HepG2 (cell line): ENCODE data around the gene PPM1E. TPM values are rescaled to one million over a fixed set of nuclear protein-coding genes. Genes with fewer than 3 reads are reported as not detected.
A peak's percentile ranks its signal among the peaks of the same experiment; 100 is the strongest.

ENCODE experiments used
- ATAC-seq: fragments of 200-7000 bp; cut with Tn5 transposase; 3 replicates; pipeline ENCODE4 v1.9.1; 2020; ENCODE audit warnings: mild to moderate bottlenecking, moderate library complexity
- BruUV-seq: library from RNA; stranded (reverse); fragments of 400-500 nt; replicated peaks from 2 replicates; lab custom pipeline; 2021; lab: Mats Ljungman, UMichigan
- CTCF ChIA-PET: fragments of 300-600 bp; formaldehyde crosslinking; extraction: SDS; loops from one replicate; lab custom pipeline; 2021; ENCODE audit warnings: low total read pairs, inconsistent platforms, low intra/inter-chr PET ratio; lab: Yijun Ruan, JAX
- POLR2A ChIA-PET: fragments of 350-600 bp; sonication (Branson Sonifier 250); formaldehyde crosslinking; loops from one replicate; lab custom pipeline; 2020; ENCODE audit warnings: antibody characterized with exemption, inconsistent platforms; lab: Yijun Ruan, JAX
- DNase-seq: peaks from one replicate; pipeline ENCODE4 v3.0.0-alpha.2; 2015; ENCODE audit warnings: low spot score
- FAIRE-seq: peaks from 3 replicates; lab custom pipeline; 2011; peaks lifted over from hg19 to GRCh38; lab: Jason Lieb, UNC
- H2AFZ ChIP-seq: one replicate; pipeline ENCODE4 v1.6.1; 2011; ENCODE audit warnings: low read length, inconsistent platforms
- H3K27ac ChIP-seq: fragments of 300-600 bp; 3 replicates; pipeline ENCODE4 v1.8.0; 2011; ENCODE audit warnings: mixed run types, mild to moderate bottlenecking, mixed read lengths, low read length, inconsistent platforms; ENCODE audit not compliant: insufficient read depth; ENCODE audit errors: extremely low read length
- H3K27me3 ChIP-seq, 2 experiments: fragments of 200-600 bp in 1 of 2; 2 replicates in 1 of 2; 3 replicates in 1 of 2; pipeline versions ENCODE4 v1.6.0 to v1.8.0; 2011; ENCODE audit warnings: low read length in 2 of 2, mild to moderate bottlenecking in 2 of 2, moderate library complexity in 2 of 2, inconsistent platforms in 1 of 2; ENCODE audit not compliant: insufficient read depth in 2 of 2, control insufficient read depth in 1 of 2
- H3K36me3 ChIP-seq, 2 experiments: fragments of 200-600 bp in 1 of 2; replicated peaks in 1 of 2; 2 replicates in 1 of 2; 3 replicates in 1 of 2; pipeline versions ENCODE4 v1.5.1 to v1.8.0; 2011; ENCODE audit warnings: low read length in 2 of 2, inconsistent platforms in 1 of 2; ENCODE audit not compliant: insufficient read depth in 2 of 2, control insufficient read depth in 1 of 2
- H3K4me1 ChIP-seq: 2 replicates; pipeline ENCODE4 v1.5.1; 2012; ENCODE audit warnings: low read length, inconsistent platforms; ENCODE audit not compliant: insufficient read depth
- H3K4me2 ChIP-seq: 2 replicates; pipeline ENCODE4 v1.6.0; 2011; ENCODE audit warnings: low read depth, low read length, inconsistent platforms
- H3K4me3 ChIP-seq, 3 experiments: fragments of 200-600 bp in 1 of 3; sonication (generic), shearing (Covaris generic) in 1 of 3; replicated peaks in 1 of 3; 2 replicates each; pipeline ENCODE4 v1.5.1; 2011 to 2016; ENCODE audit warnings: low read length in 3 of 3, inconsistent platforms in 2 of 3, low read depth in 2 of 3, mild to moderate bottlenecking in 2 of 3, control low read depth in 1 of 3, mixed read lengths in 1 of 3; ENCODE audit not compliant: insufficient read depth in 1 of 3
- H3K79me2 ChIP-seq: one replicate; pipeline ENCODE4 v1.6.1; 2011; ENCODE audit warnings: low read length, inconsistent platforms; ENCODE audit not compliant: insufficient read depth
- H3K9ac ChIP-seq: 2 replicates; pipeline ENCODE4 v1.6.0; 2011; ENCODE audit warnings: mild to moderate bottlenecking, low read depth, low read length, inconsistent platforms; ENCODE audit not compliant: insufficient read depth
- H3K9me3 ChIP-seq: 2 replicates; pipeline ENCODE4 v1.5.1; 2012; ENCODE audit warnings: mild to moderate bottlenecking, low read length
- H4K20me1 ChIP-seq: 2 replicates; pipeline ENCODE4 v1.6.0; 2011; ENCODE audit warnings: inconsistent platforms, mild to moderate bottlenecking, low read length, moderate library complexity; ENCODE audit not compliant: insufficient read depth
- ARID2 ChIP-seq: sonication (generic); formaldehyde crosslinking; IDR thresholded peaks from 2 replicates; pipeline ENCODE4 v1.8.1; 2022; ENCODE audit warnings: mild to moderate bottlenecking, missing genetic modification reagents, borderline replicate concordance
- HOXA9 ChIP-seq: sonication (generic); formaldehyde crosslinking; IDR thresholded peaks from 2 replicates; pipeline ENCODE4 v1.8.1; 2022; ENCODE audit warnings: missing genetic modification reagents, mild to moderate bottlenecking, moderate library complexity, borderline replicate concordance
- PHF5A ChIP-seq: IDR thresholded peaks from one replicate; pipeline ENCODE4 v1.6.1; 2018; ENCODE audit warnings: low read depth, missing genetic modification reagents; ENCODE audit not compliant: unreplicated experiment
- RARG ChIP-seq: sonication (generic); formaldehyde crosslinking; IDR thresholded peaks from 2 replicates; pipeline ENCODE4 v1.4.0; 2020; ENCODE audit warnings: low read depth, mild to moderate bottlenecking, missing genetic modification reagents
- RNF2 ChIP-seq: fragments of 450-650 bp; conservative IDR thresholded peaks from 2 replicates; pipeline ENCODE4 v1.6.1; 2016; ENCODE audit warnings: low read depth
- SP4 ChIP-seq: sonication (generic); formaldehyde crosslinking; IDR thresholded peaks from 2 replicates; pipeline ENCODE4 v1.8.1; 2023; ENCODE audit warnings: mild to moderate bottlenecking, missing genetic modification reagents
- ZNF101 ChIP-seq: sonication (generic); formaldehyde crosslinking; IDR thresholded peaks from 2 replicates; pipeline ENCODE4 v1.4.0; 2020; ENCODE audit warnings: mild to moderate bottlenecking, low read depth, missing genetic modification reagents, borderline replicate concordance
- ZNF224 ChIP-seq: sonication (generic); formaldehyde crosslinking; IDR thresholded peaks from 2 replicates; pipeline ENCODE4 v1.5.0; 2020; ENCODE audit warnings: mild to moderate bottlenecking, missing genetic modification reagents
- ZNF614 ChIP-seq: IDR thresholded peaks from 2 replicates; pipeline ENCODE4 v1.6.1; 2018; ENCODE audit warnings: missing biosample characterization, missing genetic modification reagents, inconsistent platforms, borderline replicate concordance
- ZNF839 ChIP-seq: sonication (generic); formaldehyde crosslinking; IDR thresholded peaks from 2 replicates; pipeline ENCODE4 v1.4.0; 2020; ENCODE audit warnings: missing genetic modification reagents, mild to moderate bottlenecking, borderline replicate concordance
- WGBS: methylation state at CpG from one replicate; pipeline ENCODE4 v1.1.6; 2017; ENCODE audit warnings: low lambda C conversion rate; 5-methylcytosine and 5-hydroxymethylcytosine counted together
- in situ Hi-C: cut with HindIII; loops from 2 replicates; pipeline ENCODE4 v1.10.0; 2017; ENCODE audit warnings: low pct_unique_long_range_greater_than_20kb; ENCODE audit not compliant: extremely low pct_ligation_motif_present
- intact Hi-C: fragments of 100-400 bp; cut with micrococcal nuclease; formaldehyde crosslinking; loops from one replicate; pipeline ENCODE4 v1.10.0; 2022; ENCODE audit not compliant: unreplicated experiment
- polyA plus RNA-seq, 8 experiments: library from polyadenylated mRNA; depleted of rRNA in 3 of 8; stranded (reverse) in 7 of 8; unstranded in 1 of 8; fragments of >200 nt; fragmentation: Illumina TruSeq in 4 of 8; extraction: Trizol in 4 of 8; gene quantifications; 2 replicates each; pipeline versions ENCODE4 v1.2.1 to v1.2.3, GENCODE V29; 2011 to 2016; ENCODE audit warnings: low read depth in 4 of 8, missing spikeins in 1 of 8, mixed read lengths in 1 of 8; ENCODE audit not compliant: insufficient read depth in 1 of 8
- total RNA-seq, 5 experiments: library from RNA; depleted of rRNA; stranded (reverse); fragments of >200 nt; fragmentation: Illumina TruSeq; extraction: Trizol; gene quantifications; 2 replicates each; pipeline ENCODE4 v1.2.3, GENCODE V29; 2016; ENCODE audit warnings: low read depth in 1 of 5
- TF ChIP-seq, protein P1 (sequence below): sonication (generic); formaldehyde crosslinking; IDR thresholded peaks from 2 replicates; pipeline ENCODE4 v1.8.0; 2022; ENCODE audit warnings: missing genetic modification reagents, mild to moderate bottlenecking, inconsistent platforms, borderline replicate concordance
- TF ChIP-seq, protein P2 (sequence below): sonication (generic); formaldehyde crosslinking; IDR thresholded peaks from 2 replicates; pipeline ENCODE4 v1.4.0; 2020; ENCODE audit warnings: missing genetic modification reagents, low read depth, mild to moderate bottlenecking, borderline replicate concordance
- TF ChIP-seq, protein P3 (sequence below): sonication (generic); formaldehyde crosslinking; IDR thresholded peaks from 2 replicates; pipeline ENCODE4 v1.4.0; 2020; ENCODE audit warnings: missing genetic modification reagents, borderline replicate concordance

PPM1E gene
- total and polyA plus RNA-seq, 2 of the 13 experiments (the other 11 are each of a cell fraction or from before 2014, with no cell fraction given) = 0.15 TPM; not detected in 1

DNA sequence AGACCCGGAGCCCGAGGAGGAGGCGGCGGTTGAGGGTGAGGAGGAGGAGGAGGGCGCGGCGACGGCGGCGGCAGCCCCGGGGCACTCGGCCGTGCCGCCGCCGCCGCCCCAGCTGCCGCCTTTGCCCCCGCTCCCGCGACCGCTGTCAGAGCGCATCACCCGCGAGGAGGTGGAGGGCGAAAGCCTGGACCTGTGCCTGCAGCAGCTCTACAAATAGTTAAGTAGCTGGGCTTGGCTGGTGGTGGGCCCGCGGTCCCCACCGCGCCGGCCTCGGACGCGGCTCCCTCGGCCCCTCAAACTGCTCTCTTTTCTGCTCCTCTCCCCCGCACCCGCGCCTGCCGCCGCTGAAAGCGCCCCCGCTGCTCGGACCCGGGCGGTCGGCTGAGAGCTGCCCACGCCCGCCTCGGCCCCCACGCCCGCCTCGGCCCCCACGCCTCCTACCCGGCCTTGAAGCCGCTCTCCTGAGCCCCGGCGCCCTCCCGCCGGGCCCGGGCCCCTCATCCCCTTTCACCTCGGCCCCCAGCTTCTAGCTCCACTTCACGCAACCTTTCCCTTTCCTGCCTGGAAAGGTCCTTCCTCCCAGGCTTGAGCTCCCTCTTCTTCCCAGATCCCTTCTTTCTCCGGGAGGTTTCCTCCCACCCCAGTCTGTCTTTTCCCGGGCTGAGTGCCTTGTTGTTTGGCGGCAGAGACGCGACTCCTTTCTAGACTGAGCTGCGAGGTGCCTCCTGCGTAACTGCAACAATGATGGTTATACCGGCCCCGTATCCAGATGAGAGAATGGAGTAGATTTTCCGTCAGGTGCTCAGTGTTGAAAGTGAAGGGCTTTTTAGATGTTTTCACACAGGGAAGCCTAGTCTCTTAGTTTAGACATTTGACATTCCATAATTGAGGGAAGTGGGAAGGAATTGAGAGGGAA, 850 bp downstream of the PPM1E start:
- Histone ChIP-seq H3K9ac (peak overlapping the region; percentile 23; the same call in 1 of the 2 replicates), H3K27ac (no peak overlapping the region), H3K9me3 (no peaks in the 10 kb centered on the region), H4K20me1 (no peaks in the 10 kb centered on the region), H3K4me1 (peaks cover 10% of the 10 kb centered on the region), H3K27me3 (peaks cover 2 to 47% of the 10 kb centered on the region in 2 experiments; a peak in 4 of 5 replicates), H2AFZ (no peak overlapping the region), H3K4me3 (peak overlapping the region; percentile 62 to 83 (median 75)), H3K36me3 (no peaks in the 10 kb centered on the region), H3K79me2 (no peaks in the 10 kb centered on the region), H3K4me2 (peak overlapping the region; percentile 92)
- intact Hi-C loops (no loop called here), in situ Hi-C loops (no loop called here)
- ATAC-seq (peak; percentile 63), DNase-seq (no peak), FAIRE-seq (no peak)
- POLR2A ChIA-PET = no interaction called here
- 5% methylated on average over 29 of the region's 72 CpGs for WGBS
- CTCF ChIA-PET = no interaction called here
- no TSS peak for BruUV-seq
- TF ChIP-seq ARID2 (CRISPR knock-in tag) = 0 out of 2 replicates have a peak, but pooled peaks have one; percentile 40
- no peak for TF ChIP-seq PHF5A
- TF ChIP-seq, protein P1, sequence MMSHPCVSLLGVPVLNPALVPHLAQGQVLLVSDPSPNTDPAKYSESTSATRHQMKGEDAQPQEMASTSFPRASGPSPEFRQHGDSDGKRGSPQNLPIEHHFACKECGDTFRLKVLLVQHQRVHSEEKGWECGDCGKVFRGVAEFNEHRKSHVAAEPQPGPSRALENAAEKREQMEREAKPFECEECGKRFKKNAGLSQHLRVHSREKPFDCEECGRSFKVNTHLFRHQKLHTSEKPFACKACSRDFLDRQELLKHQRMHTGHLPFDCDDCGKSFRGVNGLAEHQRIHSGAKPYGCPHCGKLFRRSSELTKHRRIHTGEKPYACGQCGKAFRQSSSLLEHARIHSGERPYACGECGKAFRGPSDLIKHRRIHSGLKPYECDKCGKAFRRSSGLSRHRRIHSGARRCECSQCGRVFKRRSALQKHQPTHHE (CRISPR knock-in tag) = no peak
- no peak for TF ChIP-seq ZNF614
- no peak for TF ChIP-seq SP4
- no peak for TF ChIP-seq HOXA9 (CRISPR knock-in tag)
- no peak for TF ChIP-seq RARG
- TF ChIP-seq ZNF839 (CRISPR knock-in tag) = no peak
- TF ChIP-seq ZNF101 = no peak
- TF ChIP-seq, protein P2, sequence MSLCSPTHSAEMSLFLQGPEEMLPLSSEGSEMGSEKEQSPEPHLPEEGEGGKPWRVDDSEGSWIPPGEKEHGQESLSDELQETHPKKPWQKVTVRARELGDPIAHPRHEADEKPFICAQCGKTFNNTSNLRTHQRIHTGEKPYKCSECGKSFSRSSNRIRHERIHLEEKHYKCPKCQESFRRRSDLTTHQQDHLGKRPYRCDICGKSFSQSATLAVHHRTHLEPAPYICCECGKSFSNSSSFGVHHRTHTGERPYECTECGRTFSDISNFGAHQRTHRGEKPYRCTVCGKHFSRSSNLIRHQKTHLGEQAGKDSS (CRISPR knock-in tag) = no peak
- TF ChIP-seq, protein P3, sequence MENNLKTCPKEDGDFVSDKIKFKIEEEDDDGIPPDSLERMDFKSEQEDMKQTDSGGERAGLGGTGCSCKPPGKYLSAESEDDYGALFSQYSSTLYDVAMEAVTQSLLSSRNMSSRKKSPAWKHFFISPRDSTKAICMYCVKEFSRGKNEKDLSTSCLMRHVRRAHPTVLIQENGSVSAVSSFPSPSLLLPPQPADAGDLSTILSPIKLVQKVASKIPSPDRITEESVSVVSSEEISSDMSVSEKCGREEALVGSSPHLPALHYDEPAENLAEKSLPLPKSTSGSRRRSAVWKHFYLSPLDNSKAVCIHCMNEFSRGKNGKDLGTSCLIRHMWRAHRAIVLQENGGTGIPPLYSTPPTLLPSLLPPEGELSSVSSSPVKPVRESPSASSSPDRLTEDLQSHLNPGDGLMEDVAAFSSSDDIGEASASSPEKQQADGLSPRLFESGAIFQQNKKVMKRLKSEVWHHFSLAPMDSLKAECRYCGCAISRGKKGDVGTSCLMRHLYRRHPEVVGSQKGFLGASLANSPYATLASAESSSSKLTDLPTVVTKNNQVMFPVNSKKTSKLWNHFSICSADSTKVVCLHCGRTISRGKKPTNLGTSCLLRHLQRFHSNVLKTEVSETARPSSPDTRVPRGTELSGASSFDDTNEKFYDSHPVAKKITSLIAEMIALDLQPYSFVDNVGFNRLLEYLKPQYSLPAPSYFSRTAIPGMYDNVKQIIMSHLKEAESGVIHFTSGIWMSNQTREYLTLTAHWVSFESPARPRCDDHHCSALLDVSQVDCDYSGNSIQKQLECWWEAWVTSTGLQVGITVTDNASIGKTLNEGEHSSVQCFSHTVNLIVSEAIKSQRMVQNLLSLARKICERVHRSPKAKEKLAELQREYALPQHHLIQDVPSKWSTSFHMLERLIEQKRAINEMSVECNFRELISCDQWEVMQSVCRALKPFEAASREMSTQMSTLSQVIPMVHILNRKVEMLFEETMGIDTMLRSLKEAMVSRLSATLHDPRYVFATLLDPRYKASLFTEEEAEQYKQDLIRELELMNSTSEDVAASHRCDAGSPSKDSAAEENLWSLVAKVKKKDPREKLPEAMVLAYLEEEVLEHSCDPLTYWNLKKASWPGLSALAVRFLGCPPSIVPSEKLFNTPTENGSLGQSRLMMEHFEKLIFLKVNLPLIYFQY (CRISPR knock-in tag) = no peak
- 0 out of 2 replicates have a peak, but pooled peaks have one; percentile 3 for TF ChIP-seq RNF2
- TF ChIP-seq ZNF224 = 0 out of 2 replicates have a peak, but pooled peaks have one; percentile 18
